ENCODE results near the gene CPLX3.

Gene CPLX3

GRCh38 chr15:74870436-74871215, 44.2 kb downstream of the CPLX3 start:
- no peak for DNase-seq (ENCODE audit: low read depth)

DNA sequence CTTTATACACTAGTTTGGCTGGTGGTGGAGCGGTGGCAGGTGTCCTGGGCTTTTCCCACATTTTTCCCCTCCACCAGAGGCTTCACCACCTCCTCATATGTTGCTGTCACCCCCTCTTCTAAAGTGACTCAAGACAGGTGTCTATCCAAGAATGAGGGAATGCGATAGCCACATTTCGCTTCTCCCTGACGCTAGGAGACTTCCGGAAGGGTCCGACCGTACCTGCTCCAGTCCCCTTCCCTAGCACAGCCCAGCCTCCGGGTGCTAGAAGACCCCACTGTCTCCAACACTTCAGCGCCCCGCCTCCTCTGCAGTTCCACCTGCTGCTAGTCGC, 46.2 kb downstream of the CPLX3 start:
- DNase-seq (ENCODE audit: low read depth), result no peak

- peak; percentile 75 for DNase-seq (ENCODE audit: low read depth)
Observed at GRCh38 chr15:74873036-74873755, 46.8 kb downstream of the CPLX3 start, which contains the start of gene SCAMP2. SCAMP2 (minus strand) TSS chr15:74873365; CDS start chr15:74873255, 110 bp downstream.

- DNase-seq (ENCODE audit: low read depth), result no peak
Observed at GRCh38 chr15:74873756-74874424, 47.5 kb downstream of the CPLX3 start.

- DNase-seq (ENCODE audit: low read depth), result no peak
Observed at GRCh38 chr15:74878273-74878672, 51.8 kb downstream of the CPLX3 start.
